Measurements from ENCODE around the gene SIGLEC15. TPM values are rescaled to one million over a fixed set of nuclear protein-coding genes. Genes with fewer than 3 reads are reported as not detected.
A peak's percentile ranks its signal among the peaks of the same experiment; 100 is the strongest.

SIGLEC15 gene
- total RNA-seq, 1 experiment from 2014 or later: 0.13 TPM

GRCh38 chr18:45820106-45820745 lies 5.2 kb upstream of the SIGLEC15 start:
- Histone ChIP-seq H3K14ac (ENCODE audit: insufficient read depth, low read length) (no peak overlapping the region), H3K23ac (ENCODE audit: insufficient read length, low read depth, low read length) (no peak overlapping the region), H4K8ac (replicated peaks; ENCODE audit: insufficient read length, low read depth, low read length) (no peak overlapping the region), H2BK15ac (ENCODE audit: low read depth, low read length) (no peak overlapping the region), H2BK12ac (ENCODE audit: insufficient read length, low read depth, low read length) (no peak overlapping the region), H3K27me3 (ENCODE audit: insufficient read depth, low read length) (no peaks in the 10 kb centered on the region), H4K5ac (ENCODE audit: insufficient read length, low read depth, low read length) (no peak overlapping the region), H3K27ac (ENCODE audit: insufficient read length, low read depth, low read length) (no peak overlapping the region), H3K9me3 (ENCODE audit: control insufficient read depth, low read depth, low read length) (no peaks in the 10 kb centered on the region), H2BK20ac (ENCODE audit: low read depth, low read length, poor library complexity, severe bottlenecking) (no peak overlapping the region), H3K23me2 (ENCODE audit: insufficient read length, low read depth, low read length, poor library complexity, severe bottlenecking) (no peaks in the 10 kb centered on the region), H3T11ph (ENCODE audit: low read length) (no peak overlapping the region), H4K91ac (ENCODE audit: insufficient read length, low read depth, low read length) (no peak overlapping the region), H2BK5ac (ENCODE audit: insufficient read length, low read length) (no peak overlapping the region), H3K4me2 (ENCODE audit: insufficient read depth, insufficient read length, low read length) (no peak overlapping the region), H3K79me2 (ENCODE audit: insufficient read depth, low read length) (no peaks in the 10 kb centered on the region), H3K56ac (ENCODE audit: insufficient read length, low read depth, low read length) (no peak overlapping the region), H2AFZ (ENCODE audit: low read length) (no peak overlapping the region), H3K9ac (ENCODE audit: extremely low read depth, insufficient read length, low read length) (no peak overlapping the region), H3K79me1 (ENCODE audit: insufficient read depth, low read depth, low read length, poor library complexity, severe bottlenecking) (no peaks in the 10 kb centered on the region), H3K4me1 (ENCODE audit: insufficient read depth, low read length) (no peaks in the 10 kb centered on the region; the same call in 1 of the 2 replicates), H2AK5ac (ENCODE audit: insufficient read length, low read length) (no peak overlapping the region), H4K20me1 (ENCODE audit: control insufficient read depth, insufficient read depth, insufficient read length) (no peaks in the 10 kb centered on the region), H2BK120ac (ENCODE audit: low read depth, low read length, poor library complexity, severe bottlenecking) (no peak overlapping the region), H3K4ac (ENCODE audit: low read depth, low read length) (no peak overlapping the region), H3K18ac (ENCODE audit: insufficient read length, low read depth, low read length) (no peak overlapping the region)
- H3K9me3 Mint-ChIP-seq: peaks cover 0 to 6% of the 10 kb centered on the region in 2 experiments; a peak in 2 of 5 replicates
- H3K27me3 Mint-ChIP-seq (ENCODE audit: low read depth): no peaks in the 10 kb centered on the region; the same call in 1 of the 2 replicates
- DNase-seq: no peak
- peaks cover 7 to 12% of the 10 kb centered on the region in 2 experiments for H3K4me1 Mint-ChIP-seq
- peak overlapping the region in 1 of 3 experiments; percentile 57; a peak in 2 of 7 replicates for H3K27ac Mint-ChIP-seq
- no peak overlapping the region for H3K4me3 Mint-ChIP-seq
- TF ChIP-seq CTCF (conservative IDR thresholded peaks at IDR 0.05): no peak
- H3K36me3 Mint-ChIP-seq (ENCODE audit: insufficient read depth in 1 of 3, low read depth in 3 of 3): no peaks in the 10 kb centered on the region
- no CpG with 5 or more reads among the region's 3 CpGs for WGBS (ENCODE audit: extremely low coverage, insufficient read length, low lambda C conversion rate)

Measured in H9 (cell line).